Bronchus fibroblast of lung (primary cell): ENCODE measurements around the gene OPRD1. TPM values are rescaled to one million over a fixed set of nuclear protein-coding genes. Genes with fewer than 3 reads are reported as not detected.

Source experiments
- total RNA-seq: library from RNA; depleted of rRNA; stranded (reverse); fragments of >200 nt; gene quantifications from 2 replicates; pipeline ENCODE4 v1.2.3, GENCODE V29; 2015

The OPRD1 gene
- total RNA-seq = not detected in 2 replicates

GRCh38 chr1:28811766-28812668 is at the start of gene OPRD1:
Gene OPRD1 (plus strand): TSS chr1:28812170. CDS start chr1:28812384, 214 bp downstream.

DNA sequence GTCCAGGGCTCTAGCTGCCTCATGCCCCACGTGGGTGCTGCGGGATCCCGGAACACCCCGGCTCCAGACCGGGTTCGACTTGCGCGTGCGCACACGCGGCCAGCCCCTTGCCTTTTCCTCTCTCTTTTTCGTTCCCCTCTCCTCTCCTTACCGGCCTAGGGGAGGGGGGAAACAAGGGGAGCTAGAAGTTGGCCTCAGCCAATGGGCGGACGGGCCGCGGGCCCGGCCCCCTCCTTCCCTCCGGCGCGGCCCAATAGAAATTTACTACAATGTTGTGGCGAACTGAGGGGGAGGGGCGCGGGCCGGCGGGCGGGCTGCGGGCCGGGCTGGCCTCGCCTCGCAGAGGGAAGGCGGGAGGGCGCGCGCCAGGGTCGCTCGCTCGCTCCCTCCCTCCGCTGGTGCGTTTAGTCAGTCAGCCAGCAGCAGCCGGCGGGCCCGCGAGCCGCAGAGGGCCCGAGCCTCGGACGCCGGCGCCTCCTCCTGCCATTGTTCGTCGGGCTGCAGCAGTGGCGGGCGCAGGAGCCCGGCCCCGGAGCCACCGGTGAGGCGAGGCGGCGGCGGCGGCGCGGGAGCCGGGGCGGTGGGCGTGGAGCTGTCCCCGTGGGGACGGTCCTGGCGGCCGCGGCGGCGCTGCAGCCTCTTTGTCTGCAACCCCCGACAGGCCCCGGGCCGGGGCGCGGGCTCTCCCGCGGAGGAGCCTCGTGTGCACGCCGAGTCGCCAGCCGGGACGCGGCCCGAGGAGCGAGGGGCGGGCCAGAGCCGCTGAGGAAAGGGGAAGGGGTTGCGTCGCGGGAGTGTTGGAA is 102.5 kb downstream of the OPRD1 start, which contains the start of gene EPB41:
Gene EPB41, plus strand, starts transcription at position 342 of the 803 bp plus-strand sequence. CDS start 72,869 bp downstream, outside the sequence.

Other genes with a start within 250 kb of the OPRD1 start
- 6.2 and 7.4 TPM in 2 replicates for gene RAB42, start 219.9 kb upstream of the OPRD1 start, total RNA-seq
- gene TAF12, start 169.1 kb upstream of the OPRD1 start, total RNA-seq = 29.7 and 32.6 TPM in 2 replicates
- gene RNU11, start 163.6 kb upstream of the OPRD1 start, total RNA-seq = not detected in 2 replicates
- 4.5 and 5.7 TPM in 2 replicates for gene GMEB1, start 143.4 kb upstream of the OPRD1 start, total RNA-seq
- 47.6 and 49.2 TPM in 2 replicates for gene YTHDF2, start 75.2 kb upstream of the OPRD1 start, total RNA-seq
- 9.4 and 10.8 TPM in 2 replicates for gene EPB41, start 102.4 kb downstream of the OPRD1 start, total RNA-seq